Suprapubic skin (tissue), 4 donors: ENCODE results near the gene PCDH8.

ENCODE experiments used
- POLR2A ChIP-seq, 2 donors: fragments of 450-650 bp; IDR thresholded peaks; one replicate each; pipeline ENCODE4 v1.6.1; 2017; ENCODE audit warnings: antibody characterized with exemption in 2 of 2, mild to moderate bottlenecking in 2 of 2, moderate library complexity in 2 of 2
- POLR2AphosphoS5 ChIP-seq, 3 donors: sonication (generic); formaldehyde crosslinking; IDR thresholded peaks; one replicate each; pipeline ENCODE4 v1.6.1; 2017; ENCODE audit warnings: antibody characterized with exemption in 3 of 3
- TF ChIP-seq, protein P1 (sequence below), 2 donors: fragments of 200-600 bp in 1 of 2; fragments of 450-650 bp in 1 of 2; sonication (generic) in 1 of 2; IDR thresholded peaks; one replicate each; pipeline ENCODE4 v1.5.1; 2016 to 2019; ENCODE audit warnings: antibody characterized with exemption in 2 of 2, mild to moderate bottlenecking in 1 of 2, moderate library complexity in 1 of 2

DNA sequence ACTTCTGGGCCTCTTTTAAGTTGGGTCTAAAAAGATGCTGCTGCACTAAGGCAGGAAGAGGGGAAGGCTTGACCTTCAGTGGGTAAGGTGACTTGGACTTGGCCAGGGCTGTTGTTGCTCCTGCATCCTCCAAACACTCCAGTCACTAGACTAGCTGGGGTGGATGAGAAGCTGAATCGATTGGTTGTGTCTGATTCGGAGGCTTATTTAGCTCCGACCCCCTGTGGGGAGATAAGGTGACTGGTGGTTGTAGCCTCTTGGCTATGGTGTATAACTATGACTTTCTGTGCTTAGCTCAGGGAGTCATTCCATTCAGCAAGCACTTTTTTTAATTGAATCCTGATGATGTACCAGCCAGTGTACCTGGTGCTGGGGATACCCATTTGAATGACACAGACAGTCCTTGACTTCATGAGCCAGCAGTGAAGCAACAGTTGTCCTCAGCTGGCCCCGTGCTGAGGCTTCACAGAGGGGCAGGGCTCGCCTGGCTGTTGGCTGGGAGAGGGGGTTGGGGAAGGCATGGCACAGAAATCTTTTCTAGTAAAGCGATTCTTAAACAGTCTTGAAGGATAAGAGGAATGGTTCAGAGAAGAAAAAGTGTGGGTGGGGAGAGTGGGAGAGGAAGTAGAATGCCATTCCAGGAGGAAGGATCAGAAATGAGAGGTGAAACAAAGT lies 9.9 kb downstream of the PCDH8 start:
- TF ChIP-seq, protein P1, sequence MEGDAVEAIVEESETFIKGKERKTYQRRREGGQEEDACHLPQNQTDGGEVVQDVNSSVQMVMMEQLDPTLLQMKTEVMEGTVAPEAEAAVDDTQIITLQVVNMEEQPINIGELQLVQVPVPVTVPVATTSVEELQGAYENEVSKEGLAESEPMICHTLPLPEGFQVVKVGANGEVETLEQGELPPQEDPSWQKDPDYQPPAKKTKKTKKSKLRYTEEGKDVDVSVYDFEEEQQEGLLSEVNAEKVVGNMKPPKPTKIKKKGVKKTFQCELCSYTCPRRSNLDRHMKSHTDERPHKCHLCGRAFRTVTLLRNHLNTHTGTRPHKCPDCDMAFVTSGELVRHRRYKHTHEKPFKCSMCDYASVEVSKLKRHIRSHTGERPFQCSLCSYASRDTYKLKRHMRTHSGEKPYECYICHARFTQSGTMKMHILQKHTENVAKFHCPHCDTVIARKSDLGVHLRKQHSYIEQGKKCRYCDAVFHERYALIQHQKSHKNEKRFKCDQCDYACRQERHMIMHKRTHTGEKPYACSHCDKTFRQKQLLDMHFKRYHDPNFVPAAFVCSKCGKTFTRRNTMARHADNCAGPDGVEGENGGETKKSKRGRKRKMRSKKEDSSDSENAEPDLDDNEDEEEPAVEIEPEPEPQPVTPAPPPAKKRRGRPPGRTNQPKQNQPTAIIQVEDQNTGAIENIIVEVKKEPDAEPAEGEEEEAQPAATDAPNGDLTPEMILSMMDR (IDR thresholded peaks at IDR 0.05): no peak
- no peak for TF ChIP-seq POLR2A (IDR thresholded peaks at IDR 0.05)
- no peak for TF ChIP-seq POLR2AphosphoS5 (IDR thresholded peaks at IDR 0.05)
